Natural killer cell treated with Interleukin-12 subunit alpha and Interleukin-12 subunit beta and Interleukin-15 and Interleukin-18, amount 100 ng/mL, for 72 hours (primary cell): Measurements from ENCODE around the gene FRK. TPM values are rescaled to one million over a fixed set of nuclear protein-coding genes. Genes with fewer than 3 reads are reported as not detected.
"Not testable (repeated sequence)": the region's sequence is repeated elsewhere in the genome, so short reads cannot be mapped to it uniquely, and the experiment has no call there.

ENCODE experiments used
- ATAC-seq, 2 donors: fragments of 150-1000 bp; cut with Tn5 transposase in 1 of 2; sonication (Bioruptor Pico), chemical (Tn5 transposase) in 1 of 2; 2 replicates each; pipeline ENCODE4 v1.10.0; 2021
- DNase-seq: peaks from one replicate; pipeline ENCODE4 v3.0.0; 2022; ENCODE audit warnings: low spot score
- H3K27ac Mint-ChIP-seq, 2 donors: 1 replicate in 1 of 2; 2 replicates in 1 of 2; pipeline ENCODE4 v1.8.0; 2022; ENCODE audit warnings: mixed read lengths in 2 of 2, mild to moderate bottlenecking in 1 of 2, moderate library complexity in 1 of 2
- H3K27me3 Mint-ChIP-seq, 2 donors: 1 replicate in 1 of 2; 2 replicates in 1 of 2; pipeline ENCODE4 v1.8.0; 2022; ENCODE audit warnings: mixed read lengths in 2 of 2
- H3K36me3 Mint-ChIP-seq: one replicate; pipeline ENCODE4 v1.8.0; 2022; ENCODE audit warnings: mixed read lengths
- H3K4me1 Mint-ChIP-seq, 2 donors: 1 replicate in 1 of 2; 2 replicates in 1 of 2; pipeline ENCODE4 v1.8.0; 2022; ENCODE audit warnings: low read depth in 2 of 2, mixed read lengths in 2 of 2, mild to moderate bottlenecking in 1 of 2
- H3K4me3 Mint-ChIP-seq: one replicate; pipeline ENCODE4 v1.8.0; 2022; ENCODE audit warnings: mixed read lengths
- H3K9me3 Mint-ChIP-seq: 2 replicates; pipeline ENCODE4 v1.8.0; 2022; ENCODE audit warnings: mixed read lengths
- total RNA-seq, 2 donors: library from RNA; stranded (reverse); gene quantifications; one replicate each; pipeline ENCODE4 v1.2.3, GENCODE V29; 2022

Gene FRK
- total RNA-seq, 2 donors from 2014 or later = 0.02 TPM; not detected in 1

GRCh38 chr6:116002756-116003155 lies 57.9 kb downstream of the FRK start:
- Mint-ChIP-seq H3K36me3 (no peaks in the 10 kb centered on the region), H3K27ac (no peak overlapping the region), H3K4me3 (no peak overlapping the region), H3K9me3 (no peaks in the 10 kb centered on the region), H3K4me1 (no peaks in the 10 kb centered on the region), H3K27me3 (peaks cover 3 to 19% of the 10 kb centered on the region in 2 donors)
- ATAC-seq = no peak
- DNase-seq = no peak

- no peak for DNase-seq
- no peaks in the 10 kb centered on the region for H3K9me3 Mint-ChIP-seq
- H3K4me1 Mint-ChIP-seq = no peaks in the 10 kb centered on the region
- no peak overlapping the region for H3K27ac Mint-ChIP-seq
- H3K27me3 Mint-ChIP-seq = peaks cover 3 to 11% of the 10 kb centered on the region in 2 donors
- H3K36me3 Mint-ChIP-seq = no peaks in the 10 kb centered on the region
- ATAC-seq = no peak
- no peak overlapping the region for H3K4me3 Mint-ChIP-seq
Measured at GRCh38 chr6:115999235-115999634, 61.5 kb downstream of the FRK start.

GRCh38 chr6:115997990-115998585 lies 62.6 kb downstream of the FRK start:
- no peaks in the 10 kb centered on the region for H3K36me3 Mint-ChIP-seq
- DNase-seq (no peak), ATAC-seq (no peak)
- H3K4me1 Mint-ChIP-seq = no peaks in the 10 kb centered on the region
- H3K27ac Mint-ChIP-seq = no peak overlapping the region
- H3K9me3 Mint-ChIP-seq = no peaks in the 10 kb centered on the region
- peaks cover 3 to 7% of the 10 kb centered on the region in 2 donors for H3K27me3 Mint-ChIP-seq
- no peak overlapping the region for H3K4me3 Mint-ChIP-seq

- DNase-seq = no peak
- Mint-ChIP-seq H3K4me3 (no peak overlapping the region), H3K27ac (no peak overlapping the region), H3K36me3 (no peaks in the 10 kb centered on the region), H3K4me1 (no peaks in the 10 kb centered on the region), H3K9me3 (peaks cover 12% of the 10 kb centered on the region), H3K27me3 (peaks cover 0 to 7% of the 10 kb centered on the region in 2 donors)
- ATAC-seq = no peak
Measured at GRCh38 chr6:115986026-115986425, 74.7 kb downstream of the FRK start.

GRCh38 chr6:115984809-115985208 lies 75.9 kb downstream of the FRK start:
- Mint-ChIP-seq H3K4me1 (no peaks in the 10 kb centered on the region), H3K27me3 (peaks cover 0 to 7% of the 10 kb centered on the region in 2 donors), H3K9me3 (peaks cover 9% of the 10 kb centered on the region), H3K27ac (no peak overlapping the region), H3K4me3 (no peak overlapping the region), H3K36me3 (no peaks in the 10 kb centered on the region)
- DNase-seq = no peak
- no peak for ATAC-seq

- H3K27me3 Mint-ChIP-seq = peaks cover 0 to 7% of the 10 kb centered on the region in 2 donors
- DNase-seq (no peak), ATAC-seq (no peak)
- H3K4me1 Mint-ChIP-seq = no peaks in the 10 kb centered on the region
- peaks cover 8% of the 10 kb centered on the region for H3K9me3 Mint-ChIP-seq
- H3K36me3 Mint-ChIP-seq = no peaks in the 10 kb centered on the region
- no peak overlapping the region for H3K4me3 Mint-ChIP-seq
- no peak overlapping the region for H3K27ac Mint-ChIP-seq
Measured at GRCh38 chr6:115983998-115984397, 76.7 kb downstream of the FRK start.

- DNase-seq = no peak
- no peak for ATAC-seq
- peaks cover 0 to 7% of the 10 kb centered on the region in 2 donors for H3K27me3 Mint-ChIP-seq
- H3K4me1 Mint-ChIP-seq = no peaks in the 10 kb centered on the region
- no peak overlapping the region for H3K27ac Mint-ChIP-seq
- peaks cover 8% of the 10 kb centered on the region for H3K9me3 Mint-ChIP-seq
- H3K4me3 Mint-ChIP-seq = no peak overlapping the region
- H3K36me3 Mint-ChIP-seq = no peaks in the 10 kb centered on the region
Measured at GRCh38 chr6:115982453-115982852, 78.2 kb downstream of the FRK start.

GRCh38 chr6:115977220-115977619 lies 83.5 kb downstream of the FRK start:
- no peaks in the 10 kb centered on the region for H3K36me3 Mint-ChIP-seq
- H3K27me3 Mint-ChIP-seq = no peaks in the 10 kb centered on the region
- H3K9me3 Mint-ChIP-seq = no peaks in the 10 kb centered on the region

GRCh38 chr6:115976321-115976870 lies 84.3 kb downstream of the FRK start:
- Mint-ChIP-seq H3K27ac (no peak overlapping the region), H3K36me3 (no peaks in the 10 kb centered on the region), H3K4me1 (no peaks in the 10 kb centered on the region), H3K27me3 (no peaks in the 10 kb centered on the region), H3K4me3 (no peak overlapping the region), H3K9me3 (no peaks in the 10 kb centered on the region)
- DNase-seq (no peak), ATAC-seq (no peak)

More at GRCh38 chr6:115977220-115977619, 83.5 kb downstream of the FRK start:
- ATAC-seq (no peak), DNase-seq (no peak)
- H3K4me3 Mint-ChIP-seq = no peak overlapping the region
- H3K4me1 Mint-ChIP-seq = no peaks in the 10 kb centered on the region
- H3K27ac Mint-ChIP-seq = no peak overlapping the region

GRCh38 chr6:115972679-115973078 lies 88.0 kb downstream of the FRK start:
- H3K4me3 Mint-ChIP-seq = no peak overlapping the region
- H3K36me3 Mint-ChIP-seq = no peaks in the 10 kb centered on the region
- H3K9me3 Mint-ChIP-seq = no peaks in the 10 kb centered on the region

GRCh38 chr6:115971785-115972184 lies 88.9 kb downstream of the FRK start:
- DNase-seq (no peak), ATAC-seq (no peak)
- Mint-ChIP-seq H3K36me3 (no peaks in the 10 kb centered on the region), H3K27me3 (no peaks in the 10 kb centered on the region), H3K4me3 (no peak overlapping the region), H3K4me1 (no peaks in the 10 kb centered on the region), H3K27ac (no peak overlapping the region), H3K9me3 (no peaks in the 10 kb centered on the region)

More at GRCh38 chr6:115972679-115973078, 88.0 kb downstream of the FRK start:
- Mint-ChIP-seq H3K27me3 (no peaks in the 10 kb centered on the region), H3K4me1 (no peaks in the 10 kb centered on the region), H3K27ac (no peak overlapping the region)
- ATAC-seq (no peak), DNase-seq (no peak)

- no peaks in the 10 kb centered on the region for H3K36me3 Mint-ChIP-seq
- H3K4me3 Mint-ChIP-seq = no peak overlapping the region
- no peaks in the 10 kb centered on the region for H3K4me1 Mint-ChIP-seq
- no peaks in the 10 kb centered on the region for H3K27me3 Mint-ChIP-seq
- DNase-seq = no peak
- H3K9me3 Mint-ChIP-seq = no peaks in the 10 kb centered on the region
- ATAC-seq = no peak
- no peak overlapping the region for H3K27ac Mint-ChIP-seq
Measured at GRCh38 chr6:115969930-115970273, 90.8 kb downstream of the FRK start.

GRCh38 chr6:115969207-115969929 lies 91.3 kb downstream of the FRK start:
- Mint-ChIP-seq H3K27me3 (no peaks in the 10 kb centered on the region), H3K4me1 (no peaks in the 10 kb centered on the region), H3K9me3 (no peaks in the 10 kb centered on the region), H3K36me3 (no peaks in the 10 kb centered on the region), H3K4me3 (no peak overlapping the region), H3K27ac (no peak overlapping the region)
- ATAC-seq (no peak), DNase-seq (no peak)

- not testable (repeated sequence) for H3K36me3 Mint-ChIP-seq, H3K4me3 Mint-ChIP-seq, ATAC-seq, H3K27me3 Mint-ChIP-seq, H3K9me3 Mint-ChIP-seq, H3K4me1 Mint-ChIP-seq, DNase-seq, H3K27ac Mint-ChIP-seq
Measured at GRCh38 chr6:115960286-115960685, 100.4 kb downstream of the FRK start.
